GM10266 (cell line): ENCODE measurements around the gene ZC3H4.

Source experiments
- DNase-seq: peaks from one replicate; pipeline ENCODE4 v3.0.0; 2012; ENCODE audit errors: extremely low spot score
- CTCF ChIP-seq: IDR thresholded peaks from 2 replicates; pipeline ENCODE4 v1.5.1; 2012; ENCODE audit warnings: mild to moderate bottlenecking, low read depth; ENCODE audit not compliant: control insufficient read depth, insufficient read depth; ENCODE audit errors: missing control alignments

The ZC3H4 gene

GRCh38 chr19:47112997-47113849, at the start of gene ZC3H4:
Gene ZC3H4 (minus strand): TSS chr19:47113776. CDS start chr19:47112584, 1,192 bp downstream.
- peak; percentile 97 for DNase-seq
- TF ChIP-seq CTCF: no peak

GRCh38 chr19:47161876-47162489, 48.4 kb upstream of the ZC3H4 start:
- no peak for TF ChIP-seq CTCF
- no peak for DNase-seq

- no peak for DNase-seq
These were observed 45.4 kb upstream of the ZC3H4 start for GRCh38 chr19:47158879-47159503.

GRCh38 chr19:47158367-47158791, 44.8 kb upstream of the ZC3H4 start:
- no peak for DNase-seq
- TF ChIP-seq CTCF: no peak

More at GRCh38 chr19:47158879-47159503, 45.4 kb upstream of the ZC3H4 start:
- TF ChIP-seq CTCF: no peak

GRCh38 chr19:47157431-47158321, 44.1 kb upstream of the ZC3H4 start:
- DNase-seq: no peak
- no peak for TF ChIP-seq CTCF

GRCh38 chr19:47156861-47157430, 43.4 kb upstream of the ZC3H4 start:
- no peak for TF ChIP-seq CTCF
- DNase-seq: no peak
